HG03066 (cell line): Measurements from ENCODE around the gene TRIM37.
A peak's percentile ranks its signal among the peaks of the same experiment; 100 is the strongest.

Source experiments
- ATAC-seq: cut with Tn5 transposase; IDR thresholded peaks from one replicate; pipeline ENCODE4 v1.9.1; 2021; ENCODE audit warnings: low read depth; ENCODE audit not compliant: unreplicated experiment

TRIM37 gene

GRCh38 chr17:59049798-59050197 lies 56.9 kb downstream of the TRIM37 start:
- no peak for ATAC-seq

- ATAC-seq = no peak
Measured at GRCh38 chr17:59047616-59048015, 59.1 kb downstream of the TRIM37 start.

GRCh38 chr17:59046192-59046591 lies 60.5 kb downstream of the TRIM37 start:
- ATAC-seq = no peak

- no peak for ATAC-seq
Measured at GRCh38 chr17:59038734-59039133, 67.9 kb downstream of the TRIM37 start.

- ATAC-seq = no peak
Measured at GRCh38 chr17:59037960-59038359, 68.7 kb downstream of the TRIM37 start.

- ATAC-seq = no peak
Measured at GRCh38 chr17:59030811-59031210, 75.9 kb downstream of the TRIM37 start.

- ATAC-seq = no peak
Measured at GRCh38 chr17:59028328-59028727, 78.4 kb downstream of the TRIM37 start.

- no peak for ATAC-seq
Measured at GRCh38 chr17:59027750-59028149, 78.9 kb downstream of the TRIM37 start.

GRCh38 chr17:59026176-59026939 lies 80.3 kb downstream of the TRIM37 start:
- ATAC-seq = no peak

GRCh38 chr17:59024916-59025315 lies 81.8 kb downstream of the TRIM37 start:
- no peak for ATAC-seq

GRCh38 chr17:59018019-59018418 lies 88.7 kb downstream of the TRIM37 start:
- ATAC-seq = no peak

- no peak for ATAC-seq
Measured at GRCh38 chr17:59011975-59012374, 94.7 kb downstream of the TRIM37 start.

GRCh38 chr17:59010026-59010425 lies 96.7 kb downstream of the TRIM37 start:
- ATAC-seq = no peak

GRCh38 chr17:59008737-59009136 lies 97.9 kb downstream of the TRIM37 start:
- no peak for ATAC-seq

GRCh38 chr17:59007995-59008394 lies 98.7 kb downstream of the TRIM37 start:
- no peak for ATAC-seq

- ATAC-seq = no peak
Measured at GRCh38 chr17:59004338-59005111, 102.2 kb downstream of the TRIM37 start.

- ATAC-seq = no peak
Measured at GRCh38 chr17:59003860-59004259, 102.8 kb downstream of the TRIM37 start.

- no peak for ATAC-seq
Measured at GRCh38 chr17:59002848-59003247, 103.8 kb downstream of the TRIM37 start.

GRCh38 chr17:59002126-59002525 lies 104.6 kb downstream of the TRIM37 start:
- ATAC-seq = no peak

- ATAC-seq = peak; percentile 92
Measured at GRCh38 chr17:59001158-59001814, 105.4 kb downstream of the TRIM37 start.

GRCh38 chr17:59000022-59000421 lies 106.7 kb downstream of the TRIM37 start:
- no peak for ATAC-seq
